ENCODE data around the gene IL27RA. TPM values are rescaled to one million over a fixed set of nuclear protein-coding genes. Genes with fewer than 3 reads are reported as not detected.
A peak's percentile ranks its signal among the peaks of the same experiment; 100 is the strongest.

The IL27RA gene
- total RNA-seq, 1 donor from 2014 or later: 0.96 TPM

GRCh38 chr19:14085309-14085995, 53.9 kb downstream of the IL27RA start, which contains the start of gene C19orf67:
Gene C19orf67, minus strand, starts transcription at chr19:14085783. Its CDS starts 156 bp downstream, at chr19:14085627.
- no peak for DNase-seq (ENCODE audit: low spot score)

DNA sequence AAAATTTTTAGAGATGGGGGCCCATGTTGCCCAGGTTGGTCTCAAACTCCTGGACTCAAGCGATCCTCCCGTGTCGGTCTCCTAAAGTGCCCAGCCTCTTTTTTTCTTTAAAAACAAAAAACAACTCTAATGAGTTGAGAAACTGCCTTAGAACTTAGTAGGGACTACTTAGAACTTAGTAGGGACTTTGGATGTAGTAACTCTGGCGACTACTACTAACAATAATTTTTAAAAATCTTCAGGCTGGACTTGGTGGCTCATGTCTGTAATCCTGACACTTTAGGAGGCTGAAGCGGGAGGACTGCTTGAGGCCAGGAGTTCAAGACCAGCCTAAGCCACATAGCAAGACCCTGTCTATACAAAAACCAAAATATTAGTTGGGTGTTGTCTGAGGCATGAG, 54.5 kb downstream of the IL27RA start:
- no peak for DNase-seq (ENCODE audit: low spot score)

- DNase-seq (ENCODE audit: low spot score): no peak
Measured at GRCh38 chr19:14088634-14089411, 57.3 kb downstream of the IL27RA start.

GRCh38 chr19:14089412-14089661, 57.8 kb downstream of the IL27RA start:
- DNase-seq (ENCODE audit: low spot score): no peak

DNA sequence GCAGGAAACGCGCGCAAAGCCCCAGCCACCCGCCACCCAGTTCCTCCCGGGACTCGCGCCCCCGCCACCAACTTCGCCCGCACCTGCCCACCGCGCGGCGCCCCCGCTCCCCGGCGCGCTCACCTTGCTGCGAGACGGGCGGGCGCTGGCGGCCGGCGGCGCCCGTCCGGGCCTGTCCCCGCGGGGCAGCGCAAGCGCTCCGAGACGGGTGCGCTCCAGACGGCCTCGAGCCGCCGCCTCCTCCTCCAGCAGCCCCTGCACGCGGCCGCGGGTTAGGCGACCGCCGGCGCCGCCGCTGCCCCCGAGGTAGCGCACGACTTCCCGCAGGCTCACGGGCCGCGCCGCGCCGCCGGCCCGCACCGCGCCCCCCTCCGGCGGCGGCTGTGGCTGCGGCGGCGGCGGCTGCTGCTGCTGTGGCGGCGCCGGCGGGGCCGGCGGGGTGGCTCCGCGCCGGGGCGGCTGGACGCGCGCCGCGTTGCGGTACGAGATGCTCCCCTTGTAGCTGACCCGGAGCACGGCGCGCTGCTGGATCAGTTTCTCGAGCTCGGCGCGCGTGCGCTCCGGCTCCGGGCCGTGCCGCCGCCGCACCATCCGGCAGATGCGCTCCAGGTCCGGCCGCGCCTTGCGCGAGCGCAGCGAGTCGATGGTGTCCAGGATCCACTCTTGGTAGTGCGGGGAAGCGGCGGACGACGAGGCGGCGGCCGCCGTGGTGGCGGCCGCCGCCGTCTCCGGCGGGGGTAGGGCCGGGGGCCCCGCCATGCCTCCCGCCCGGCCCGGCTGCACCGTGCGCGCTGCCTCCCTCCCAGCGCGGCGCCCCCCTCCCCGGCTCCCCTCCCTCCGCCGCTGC, 58.3 kb downstream of the IL27RA start:
- DNase-seq (ENCODE audit: low spot score): peak; percentile 51

DNA sequence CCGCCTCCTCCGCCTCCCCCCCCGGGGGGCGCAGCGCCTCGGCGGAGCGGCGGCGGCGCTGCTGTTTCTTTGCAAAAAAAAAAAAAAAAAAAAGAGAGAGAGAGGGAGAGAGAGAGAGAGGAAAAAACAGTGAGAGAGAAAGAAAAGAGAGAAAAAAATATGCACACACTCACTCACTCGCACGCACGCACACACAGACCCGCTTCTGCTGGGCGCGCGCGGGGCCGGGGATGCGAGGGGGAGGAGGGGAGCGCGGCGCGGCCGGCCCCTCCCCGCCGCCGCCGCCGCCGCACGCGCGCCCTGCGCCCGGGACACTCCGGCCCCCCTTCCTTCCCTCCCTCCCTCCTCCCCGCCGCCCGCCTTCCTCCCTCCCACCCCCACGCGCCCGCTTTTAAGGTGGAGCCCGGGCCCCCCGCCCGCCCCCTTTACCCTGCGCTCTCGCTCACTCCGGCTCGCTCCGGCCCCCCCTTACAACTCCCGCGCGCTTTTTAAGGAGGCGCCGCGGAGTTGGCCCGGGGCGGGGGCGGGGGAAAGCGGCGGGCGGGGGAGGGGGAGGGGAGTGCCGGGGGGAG, 59.0 kb downstream of the IL27RA start, which contains the start of gene SAMD1:
SAMD1 (minus strand) TSS at position 243 of the 572 bp plus-strand sequence.
- peak; percentile 93 for DNase-seq (ENCODE audit: low spot score)

GRCh38 chr19:14091081-14091812, 59.7 kb downstream of the IL27RA start:
- peak; percentile 76 for DNase-seq (ENCODE audit: low spot score)

GRCh38 chr19:14091813-14092462, 60.4 kb downstream of the IL27RA start:
- DNase-seq (ENCODE audit: low spot score): no peak

- DNase-seq (ENCODE audit: low spot score): no peak
Measured at GRCh38 chr19:14093117-14093823, 61.7 kb downstream of the IL27RA start.

GRCh38 chr19:14094854-14095253, 63.3 kb downstream of the IL27RA start:
- DNase-seq (ENCODE audit: low spot score): no peak

GRCh38 chr19:14096272-14096992, 64.9 kb downstream of the IL27RA start:
- no peak for DNase-seq (ENCODE audit: low spot score)

DNA sequence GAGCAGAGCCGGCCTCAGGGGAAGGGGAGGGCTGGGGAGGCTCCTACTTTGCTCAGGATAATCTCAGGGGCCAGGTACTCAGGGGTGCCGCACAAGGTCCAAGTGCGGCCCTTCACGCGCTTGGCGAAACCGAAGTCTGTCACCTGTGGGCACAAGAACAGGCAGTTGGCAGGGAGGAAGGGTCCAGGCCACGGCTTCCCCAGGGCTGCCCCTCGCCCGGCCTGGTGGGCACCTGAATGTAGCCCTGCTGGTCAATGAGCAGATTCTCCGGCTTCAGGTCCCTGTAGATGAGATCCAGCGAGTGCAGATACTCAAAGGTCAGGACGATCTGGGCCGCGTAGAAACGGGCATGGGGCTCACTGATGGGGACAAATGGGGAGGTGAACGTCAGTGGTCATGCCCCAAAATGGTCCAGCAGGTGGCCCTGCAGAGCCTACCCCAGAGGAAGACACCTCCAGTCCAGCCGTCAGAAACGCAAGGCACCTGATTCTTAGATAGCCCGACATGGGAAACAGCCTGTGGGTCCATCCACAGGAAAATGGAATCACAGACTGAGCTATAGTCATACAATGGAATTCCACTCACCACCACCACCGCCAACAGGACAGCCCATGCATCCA, 66.1 kb downstream of the IL27RA start:
- no peak for DNase-seq (ENCODE audit: low spot score)

DNA sequence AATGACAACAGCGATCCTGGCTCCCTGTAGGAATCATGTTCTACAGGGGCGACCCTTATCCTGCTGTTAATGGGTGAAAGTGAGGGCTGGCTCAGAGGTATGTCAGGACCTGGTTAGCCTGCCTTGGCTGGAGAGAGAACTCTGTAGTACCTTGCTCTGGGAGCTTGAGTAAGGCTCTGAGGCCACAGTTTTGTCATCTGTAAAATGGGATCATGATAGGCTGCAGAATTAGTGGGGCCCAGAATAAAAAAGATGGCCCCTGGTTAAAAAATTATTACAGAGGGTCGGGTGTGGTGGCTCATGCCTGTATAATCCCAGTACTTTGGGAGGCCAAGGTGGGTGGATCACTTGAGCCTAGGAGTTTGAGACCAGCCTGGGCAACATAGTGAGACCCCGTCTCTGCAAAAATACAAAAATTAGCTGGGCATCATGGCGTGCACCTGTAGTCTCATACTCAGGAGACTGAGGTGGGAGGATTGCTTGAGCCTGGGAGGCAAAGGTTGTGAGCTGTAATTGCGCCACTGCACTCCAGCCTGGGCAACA, 69.5 kb downstream of the IL27RA start:
- no peak for DNase-seq (ENCODE audit: low spot score)

DNA sequence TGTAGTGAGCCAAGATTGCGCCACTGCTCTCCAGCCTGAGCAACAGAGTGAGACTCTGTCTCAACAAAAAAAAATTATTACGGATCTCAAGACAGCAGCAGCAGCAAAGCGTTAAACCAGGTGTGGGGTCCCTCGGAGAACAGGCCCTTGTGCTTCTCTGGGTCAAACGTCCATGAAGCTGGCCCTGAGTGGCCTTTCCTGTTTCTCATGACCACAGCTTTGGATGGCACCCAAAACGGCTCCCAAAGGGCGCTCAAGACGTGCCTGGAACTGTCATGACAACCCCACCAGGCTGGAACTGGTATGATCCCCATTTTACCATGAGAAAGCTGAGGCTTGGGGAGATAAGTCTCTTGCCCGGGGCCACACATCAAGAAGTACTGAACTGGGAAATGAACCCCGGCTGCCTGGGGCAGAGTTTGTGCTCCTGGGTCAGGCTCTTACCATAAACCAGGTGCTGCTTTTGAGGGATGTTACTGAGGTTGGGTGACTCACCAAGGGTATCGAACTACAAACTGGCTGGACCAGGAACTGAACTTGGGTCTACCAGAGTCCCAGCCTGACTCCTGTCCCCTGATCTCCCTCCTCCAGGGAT, 70.6 kb downstream of the IL27RA start:
- no peak for DNase-seq (ENCODE audit: low spot score)

DNA sequence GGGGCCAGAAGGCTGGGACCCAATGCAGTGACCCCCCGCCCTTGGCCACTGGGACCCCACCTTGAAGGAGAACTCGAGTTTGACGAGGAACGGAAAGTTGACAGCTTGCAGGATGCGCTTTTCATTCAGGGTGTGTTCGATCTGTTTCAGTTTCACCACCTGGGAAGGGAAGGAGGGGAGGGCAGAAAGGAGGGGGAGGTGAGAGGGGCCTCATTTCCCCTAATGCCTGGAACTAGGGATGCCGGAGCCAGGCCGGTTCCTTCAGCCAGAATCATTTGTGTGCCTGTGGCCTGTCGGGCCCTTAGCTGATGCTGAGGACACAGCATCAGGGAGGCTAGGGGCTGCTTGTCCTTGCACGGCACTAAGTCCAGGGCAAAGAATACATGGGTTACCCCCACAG, 71.2 kb downstream of the IL27RA start:
- DNase-seq (ENCODE audit: low spot score): no peak

All from umbilical cord (tissue), 2 donors.